GM18502 (cell line): Measurements from ENCODE around the gene POGLUT2.
A peak's percentile ranks its signal among the peaks of the same experiment; 100 is the strongest.

Source experiments
- ATAC-seq: cut with Tn5 transposase; IDR thresholded peaks from one replicate; pipeline ENCODE4 v1.9.1; 2021; ENCODE audit warnings: mild to moderate bottlenecking; ENCODE audit not compliant: unreplicated experiment, poor library complexity

POGLUT2 gene

GRCh38 chr13:102771298-102772041 is 27.3 kb downstream of the POGLUT2 start:
- no peak for ATAC-seq

- ATAC-seq, result no peak
These were observed 28.3 kb downstream of the POGLUT2 start for GRCh38 chr13:102770435-102770834.

GRCh38 chr13:102769679-102770078 is 29.1 kb downstream of the POGLUT2 start:
- ATAC-seq, result no peak

GRCh38 chr13:102768909-102769308 is 29.9 kb downstream of the POGLUT2 start:
- no peak for ATAC-seq

GRCh38 chr13:102763741-102764140 is 35.0 kb downstream of the POGLUT2 start:
- peak; percentile 48 for ATAC-seq

GRCh38 chr13:102761071-102761470 is 37.7 kb downstream of the POGLUT2 start:
- no peak for ATAC-seq

GRCh38 chr13:102758842-102759241 is 39.9 kb downstream of the POGLUT2 start:
- no peak for ATAC-seq

- no peak for ATAC-seq
These were observed 41.8 kb downstream of the POGLUT2 start for GRCh38 chr13:102757006-102757405.

- ATAC-seq, result no peak
These were observed 46.9 kb downstream of the POGLUT2 start for GRCh38 chr13:102751886-102752285.

GRCh38 chr13:102742506-102742905 is 56.3 kb downstream of the POGLUT2 start:
- no peak for ATAC-seq

GRCh38 chr13:102742101-102742500 is 56.7 kb downstream of the POGLUT2 start:
- ATAC-seq, result no peak
